KMS-11 (cell line): ENCODE measurements around the gene CSAD.

Experiments used
- H2AFZ ChIP-seq: fragments of 200-600 bp; sonication (generic); 2 replicates; pipeline ENCODE4 v1.6.1; 2016; ENCODE audit warnings: antibody characterized with exemption, mixed run types, low read depth
- H3K27ac ChIP-seq: fragments of 200-600 bp; sonication (generic); 2 replicates; pipeline ENCODE4 v1.6.1; 2016; ENCODE audit warnings: mild to moderate bottlenecking, mixed run types
- H3K27me3 ChIP-seq: fragments of 200-600 bp; sonication (generic); 2 replicates; pipeline ENCODE4 v1.6.1; 2017; ENCODE audit warnings: mild to moderate bottlenecking, low read depth, mixed run types, moderate library complexity; ENCODE audit not compliant: insufficient read depth
- H3K36me3 ChIP-seq: fragments of 200-600 bp; sonication (generic); 2 replicates; pipeline ENCODE4 v1.6.1; 2017; ENCODE audit warnings: mild to moderate bottlenecking, mixed run types; ENCODE audit not compliant: insufficient read depth
- H3K4me1 ChIP-seq: fragments of 200-600 bp; sonication (generic); 2 replicates; pipeline ENCODE4 v1.6.1; 2016; ENCODE audit warnings: mild to moderate bottlenecking, low read depth, mixed run types; ENCODE audit not compliant: poor library complexity, severe bottlenecking
- H3K4me2 ChIP-seq: fragments of 200-600 bp; sonication (generic); 2 replicates; pipeline ENCODE4 v1.7.0; 2016; ENCODE audit warnings: mild to moderate bottlenecking, mixed run types
- H3K4me3 ChIP-seq: fragments of 200-600 bp; sonication (generic); IDR thresholded peaks from 2 replicates; pipeline ENCODE4 v1.6.1; 2017; ENCODE audit warnings: low read depth, low read length, mixed read lengths; ENCODE audit not compliant: insufficient read depth
- H3K79me2 ChIP-seq: fragments of 200-600 bp; sonication (generic); 2 replicates; pipeline ENCODE4 v1.6.1; 2016; ENCODE audit warnings: low read depth, mixed run types; ENCODE audit not compliant: insufficient read depth
- H3K9ac ChIP-seq: fragments of 200-600 bp; sonication (generic); 2 replicates; pipeline ENCODE4 v1.6.1; 2016; ENCODE audit warnings: mild to moderate bottlenecking, mixed run types
- H4K20me1 ChIP-seq: fragments of 200-600 bp; sonication (generic); 2 replicates; pipeline ENCODE4 v1.6.1; 2016; ENCODE audit warnings: mild to moderate bottlenecking, mixed run types; ENCODE audit not compliant: insufficient read depth
- CTCF ChIP-seq: fragments of 200-600 bp; sonication (generic); conservative IDR thresholded peaks from 2 replicates; pipeline ENCODE4 v1.6.1; 2017; ENCODE audit warnings: low read depth, mild to moderate bottlenecking, antibody characterized with exemption, low read length, moderate library complexity, mixed read lengths

Gene CSAD

GRCh38 chr12:53221203-53222080 is 40.7 kb upstream of the CSAD start:
- H3K27ac ChIP-seq, result peak overlapping the region; percentile 71
- no peaks in the 10 kb centered on the region for H3K27me3 ChIP-seq
- no peaks in the 10 kb centered on the region for H3K36me3 ChIP-seq
- H3K4me3 ChIP-seq, result no peak overlapping the region
- TF ChIP-seq CTCF, result peak; percentile 63
- H3K4me1 ChIP-seq, result peaks cover 58% of the 10 kb centered on the region
- peak overlapping the region; percentile 91 for H2AFZ ChIP-seq
- H3K79me2 ChIP-seq, result peaks cover 29% of the 10 kb centered on the region; the same call in 1 of the 2 replicates
- no peaks in the 10 kb centered on the region for H4K20me1 ChIP-seq
- peak overlapping the region; percentile 40; the same call in 1 of the 2 replicates for H3K9ac ChIP-seq
- H3K4me2 ChIP-seq, result peak overlapping the region; percentile 100

GRCh38 chr12:53220694-53221202 is 40.0 kb upstream of the CSAD start:
- Histone ChIP-seq H3K27ac (peak overlapping the region; percentile 71), H3K27me3 (no peaks in the 10 kb centered on the region), H2AFZ (peak overlapping the region; percentile 91), H4K20me1 (no peaks in the 10 kb centered on the region), H3K4me1 (peaks cover 58% of the 10 kb centered on the region), H3K4me2 (peak overlapping the region; percentile 100), H3K36me3 (no peaks in the 10 kb centered on the region), H3K79me2 (peaks cover 29% of the 10 kb centered on the region; the same call in 1 of the 2 replicates), H3K9ac (no peak overlapping the region; the same call in 1 of the 2 replicates), H3K4me3 (no peak overlapping the region)
- TF ChIP-seq CTCF, result no peak

GRCh38 chr12:53219956-53220693 is 39.4 kb upstream of the CSAD start:
- H3K27ac ChIP-seq, result peak overlapping the region; percentile 24; the same call in 1 of the 2 replicates
- peak overlapping the region; percentile 34 for H2AFZ ChIP-seq
- peaks cover 29% of the 10 kb centered on the region; the same call in 1 of the 2 replicates for H3K79me2 ChIP-seq
- peak overlapping the region; percentile 76 for H3K4me3 ChIP-seq
- no peak for TF ChIP-seq CTCF
- no peaks in the 10 kb centered on the region for H3K27me3 ChIP-seq
- no peaks in the 10 kb centered on the region for H4K20me1 ChIP-seq
- peak overlapping the region; percentile 76 for H3K4me2 ChIP-seq
- peaks cover 57% of the 10 kb centered on the region for H3K4me1 ChIP-seq
- no peaks in the 10 kb centered on the region for H3K36me3 ChIP-seq
- H3K9ac ChIP-seq, result peak overlapping the region; percentile 14; the same call in 1 of the 2 replicates

GRCh38 chr12:53219292-53219955 is 38.7 kb upstream of the CSAD start:
- H3K36me3 ChIP-seq, result no peaks in the 10 kb centered on the region
- no peaks in the 10 kb centered on the region for H4K20me1 ChIP-seq
- H3K27me3 ChIP-seq, result no peaks in the 10 kb centered on the region
- no peak for TF ChIP-seq CTCF
- H3K4me2 ChIP-seq, result peak overlapping the region; percentile 76
- H2AFZ ChIP-seq, result peak overlapping the region; percentile 34
- peaks cover 29% of the 10 kb centered on the region; the same call in 1 of the 2 replicates for H3K79me2 ChIP-seq
- peak overlapping the region; percentile 24; the same call in 1 of the 2 replicates for H3K27ac ChIP-seq
- H3K4me1 ChIP-seq, result peaks cover 50% of the 10 kb centered on the region
- H3K9ac ChIP-seq, result peak overlapping the region; percentile 14; the same call in 1 of the 2 replicates
- H3K4me3 ChIP-seq, result peak overlapping the region; percentile 76
